ENCODE measurements around the gene PRDM11. TPM values are rescaled to one million over a fixed set of nuclear protein-coding genes. Genes with fewer than 3 reads are reported as not detected.

Gene PRDM11
- total RNA-seq, 1 donor from 2014 or later: 24.0 TPM

DNA sequence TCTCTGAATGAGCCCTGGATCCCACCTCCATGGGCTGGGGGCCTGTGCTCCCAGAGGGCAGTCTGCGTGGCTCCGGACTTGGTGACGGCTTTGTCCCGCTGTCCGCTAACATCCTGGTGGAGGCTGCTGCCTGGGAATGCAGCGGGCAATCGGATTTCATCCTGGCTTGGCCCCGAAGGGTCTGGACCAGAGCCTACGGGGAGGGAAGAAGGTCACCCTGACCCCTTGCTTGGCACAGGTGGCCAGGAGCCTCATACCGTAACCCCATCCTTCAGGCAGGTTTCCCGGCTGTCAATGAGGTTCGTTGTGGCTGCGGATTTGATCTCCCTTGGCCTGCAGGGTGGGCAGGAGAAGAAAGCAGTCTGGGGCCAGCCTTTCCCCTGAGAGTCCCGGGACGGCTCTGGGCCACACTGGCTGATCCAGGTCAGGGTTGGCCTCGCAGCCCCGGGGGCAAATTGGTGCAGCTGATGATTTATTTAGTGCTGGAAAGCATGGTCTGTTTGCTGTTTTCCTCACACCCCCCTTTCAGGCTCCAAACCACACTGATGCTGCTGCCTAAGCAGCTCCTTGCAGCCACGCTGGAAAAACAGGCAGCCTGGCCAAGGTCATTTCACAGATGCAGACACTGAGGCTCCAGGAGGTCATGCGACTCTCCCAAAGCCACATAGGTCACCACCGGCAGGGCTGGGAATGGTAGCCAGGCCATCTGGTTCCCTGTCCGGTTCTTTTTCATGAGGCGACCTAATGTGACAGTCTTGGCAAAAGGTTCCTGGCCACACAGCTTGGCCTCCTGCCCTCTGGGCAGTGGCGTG, 15.0 kb downstream of the PRDM11 start:
- peaks cover 44% of the 10 kb centered on the region for H3K4me1 Mint-ChIP-seq (ENCODE audit: unreplicated experiment)
- no peak overlapping the region for H3K4me3 Mint-ChIP-seq
- no peaks in the 10 kb centered on the region for H3K9me3 Mint-ChIP-seq
- no peaks in the 10 kb centered on the region for H3K27me3 Mint-ChIP-seq
- no peak for DNase-seq (ENCODE audit: extremely low spot score, unreplicated experiment)
- TF ChIP-seq, protein P1, sequence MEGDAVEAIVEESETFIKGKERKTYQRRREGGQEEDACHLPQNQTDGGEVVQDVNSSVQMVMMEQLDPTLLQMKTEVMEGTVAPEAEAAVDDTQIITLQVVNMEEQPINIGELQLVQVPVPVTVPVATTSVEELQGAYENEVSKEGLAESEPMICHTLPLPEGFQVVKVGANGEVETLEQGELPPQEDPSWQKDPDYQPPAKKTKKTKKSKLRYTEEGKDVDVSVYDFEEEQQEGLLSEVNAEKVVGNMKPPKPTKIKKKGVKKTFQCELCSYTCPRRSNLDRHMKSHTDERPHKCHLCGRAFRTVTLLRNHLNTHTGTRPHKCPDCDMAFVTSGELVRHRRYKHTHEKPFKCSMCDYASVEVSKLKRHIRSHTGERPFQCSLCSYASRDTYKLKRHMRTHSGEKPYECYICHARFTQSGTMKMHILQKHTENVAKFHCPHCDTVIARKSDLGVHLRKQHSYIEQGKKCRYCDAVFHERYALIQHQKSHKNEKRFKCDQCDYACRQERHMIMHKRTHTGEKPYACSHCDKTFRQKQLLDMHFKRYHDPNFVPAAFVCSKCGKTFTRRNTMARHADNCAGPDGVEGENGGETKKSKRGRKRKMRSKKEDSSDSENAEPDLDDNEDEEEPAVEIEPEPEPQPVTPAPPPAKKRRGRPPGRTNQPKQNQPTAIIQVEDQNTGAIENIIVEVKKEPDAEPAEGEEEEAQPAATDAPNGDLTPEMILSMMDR (conservative IDR thresholded peaks at IDR 0.05): no peak
- peaks cover 6% of the 10 kb centered on the region for H3K36me3 Mint-ChIP-seq
- no peak overlapping the region for H3K27ac Mint-ChIP-seq

DNA sequence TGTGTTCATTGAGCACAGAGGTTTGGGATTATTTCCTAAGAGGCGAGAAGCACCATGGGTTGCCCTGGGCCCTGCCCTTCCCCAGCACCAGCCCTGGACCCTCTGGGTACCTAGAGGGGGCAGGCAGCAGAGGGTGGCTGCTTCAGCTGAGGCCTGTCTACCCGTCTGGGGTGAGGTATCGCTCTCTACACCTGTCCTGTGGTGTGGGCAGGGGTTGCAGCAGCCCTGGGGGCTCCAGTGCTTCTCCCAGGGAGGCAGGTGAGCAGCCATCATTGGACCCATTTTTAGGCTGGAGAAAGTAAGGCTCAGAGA, 15.6 kb downstream of the PRDM11 start:
- Mint-ChIP-seq H3K4me1 (ENCODE audit: unreplicated experiment) (peaks cover 38% of the 10 kb centered on the region), H3K27me3 (no peaks in the 10 kb centered on the region), H3K9me3 (no peaks in the 10 kb centered on the region), H3K27ac (no peak overlapping the region), H3K4me3 (no peak overlapping the region), H3K36me3 (peaks cover under 1% of the 10 kb centered on the region)
- TF ChIP-seq, protein P1 (conservative IDR thresholded peaks at IDR 0.05): no peak
- DNase-seq (ENCODE audit: extremely low spot score, unreplicated experiment): no peak

DNA sequence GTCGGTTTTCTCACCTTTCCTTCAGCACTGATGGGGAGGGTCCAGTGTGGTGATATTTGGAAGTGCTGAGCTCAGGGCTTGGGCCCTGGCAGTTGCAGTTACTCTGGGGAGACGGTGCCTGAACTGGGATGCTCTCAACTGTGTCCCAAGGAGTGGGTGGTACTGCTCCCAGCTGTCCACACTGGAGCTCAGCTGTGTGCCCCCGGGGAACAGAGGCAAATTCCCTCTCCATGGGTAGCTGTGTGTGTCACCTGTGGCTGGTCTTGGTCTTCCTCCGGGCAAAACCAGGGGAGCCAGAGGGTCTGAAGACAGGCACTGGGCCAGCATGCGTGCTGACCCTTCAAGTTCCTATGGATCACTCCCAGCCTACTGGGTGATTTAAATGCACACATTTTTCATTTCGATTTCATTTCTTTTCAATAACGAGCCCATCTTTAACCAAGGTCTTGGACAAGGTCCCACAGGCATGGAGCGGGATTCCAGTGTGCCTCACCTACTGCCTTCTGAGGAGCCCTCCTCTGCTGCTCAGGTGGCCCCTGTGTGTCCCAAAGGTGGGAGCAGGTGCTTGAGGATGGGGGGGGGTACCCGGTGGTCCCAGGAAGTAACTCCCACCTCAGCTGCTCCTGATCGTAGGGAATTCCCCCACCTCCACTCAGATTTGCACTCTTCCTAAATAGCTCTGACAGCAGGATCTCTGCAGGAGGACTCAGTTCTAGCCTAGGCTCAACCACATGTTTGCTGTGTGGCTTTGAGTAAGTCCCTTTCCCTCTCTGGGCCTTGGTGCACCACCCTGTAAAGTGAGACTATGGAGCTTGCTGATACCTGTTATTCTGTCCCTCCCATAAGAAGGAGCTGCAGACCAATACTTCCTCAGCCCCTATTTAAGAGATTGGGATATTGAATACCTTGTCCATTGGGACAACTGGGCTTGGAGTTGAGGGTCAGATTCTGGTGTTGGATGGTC, 16.8 kb downstream of the PRDM11 start:
- no peak overlapping the region for H3K4me3 Mint-ChIP-seq
- no peak overlapping the region for H3K27ac Mint-ChIP-seq
- H3K36me3 Mint-ChIP-seq: no peaks in the 10 kb centered on the region
- H3K9me3 Mint-ChIP-seq: no peaks in the 10 kb centered on the region
- H3K27me3 Mint-ChIP-seq: no peaks in the 10 kb centered on the region
- peaks cover 31% of the 10 kb centered on the region for H3K4me1 Mint-ChIP-seq (ENCODE audit: unreplicated experiment)
- TF ChIP-seq, protein P1 (conservative IDR thresholded peaks at IDR 0.05): no peak
- DNase-seq (ENCODE audit: extremely low spot score, unreplicated experiment): no peak

DNA sequence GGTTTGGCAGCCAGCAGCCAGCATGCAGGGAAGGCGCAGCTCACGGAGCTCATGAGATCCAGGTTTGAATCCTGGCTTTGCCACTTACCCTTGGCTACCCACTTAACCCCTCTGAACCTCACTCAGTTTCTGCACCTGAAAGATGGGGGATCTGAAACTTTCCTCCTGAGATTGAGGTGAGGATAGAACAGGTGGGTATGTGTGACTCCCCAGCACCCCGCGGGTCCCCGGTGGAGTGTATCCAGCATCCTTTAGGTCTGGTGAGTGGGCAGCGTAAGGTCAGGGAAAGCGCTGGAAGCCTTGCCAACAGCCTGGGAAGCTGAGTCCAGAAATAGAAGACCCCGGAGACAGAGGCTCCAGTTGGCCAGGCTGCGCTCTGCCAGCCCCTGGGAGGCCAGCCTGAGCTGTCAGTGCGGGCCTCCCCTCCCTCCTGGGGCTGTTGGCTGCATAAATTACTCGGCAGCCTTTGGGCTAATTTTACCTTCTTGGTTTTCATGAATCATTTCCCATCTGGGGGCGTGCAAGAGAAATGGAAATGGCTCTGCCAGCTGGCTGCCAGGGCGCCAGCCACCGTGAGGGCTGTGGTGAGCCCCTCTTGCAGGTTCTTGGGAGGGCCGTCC, 17.6 kb downstream of the PRDM11 start:
- H3K4me1 Mint-ChIP-seq (ENCODE audit: unreplicated experiment): peaks cover 28% of the 10 kb centered on the region
- H3K36me3 Mint-ChIP-seq: no peaks in the 10 kb centered on the region
- H3K9me3 Mint-ChIP-seq: no peaks in the 10 kb centered on the region
- no peak for DNase-seq (ENCODE audit: extremely low spot score, unreplicated experiment)
- H3K4me3 Mint-ChIP-seq: no peak overlapping the region
- no peak overlapping the region for H3K27ac Mint-ChIP-seq
- TF ChIP-seq, protein P1 (conservative IDR thresholded peaks at IDR 0.05): no peak
- H3K27me3 Mint-ChIP-seq: no peaks in the 10 kb centered on the region

DNA sequence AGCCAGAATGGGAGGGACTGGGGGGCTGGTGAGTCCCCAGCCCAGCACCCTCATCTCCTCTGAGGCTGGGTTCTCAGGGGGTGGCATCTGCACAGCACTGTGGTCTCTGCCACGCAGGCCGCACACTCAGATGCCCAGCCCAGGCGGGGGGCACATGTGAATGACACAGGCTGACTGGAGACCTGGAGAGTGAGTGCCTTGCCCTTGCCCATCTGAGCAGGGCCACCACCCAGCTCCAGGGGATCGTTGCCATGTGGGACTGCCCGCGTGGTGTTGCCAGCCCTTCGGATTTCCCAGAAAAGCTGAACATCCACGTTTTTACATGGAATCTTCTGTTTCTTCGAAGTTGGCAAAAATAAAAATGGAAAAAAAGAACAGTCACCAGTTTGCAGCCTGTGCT, 18.9 kb downstream of the PRDM11 start:
- no peaks in the 10 kb centered on the region for H3K36me3 Mint-ChIP-seq
- no peak overlapping the region for H3K27ac Mint-ChIP-seq
- TF ChIP-seq, protein P1 (conservative IDR thresholded peaks at IDR 0.05): no peak
- H3K4me3 Mint-ChIP-seq: no peak overlapping the region
- peaks cover 26% of the 10 kb centered on the region for H3K4me1 Mint-ChIP-seq (ENCODE audit: unreplicated experiment)
- H3K27me3 Mint-ChIP-seq: no peaks in the 10 kb centered on the region
- no peaks in the 10 kb centered on the region for H3K9me3 Mint-ChIP-seq
- DNase-seq (ENCODE audit: extremely low spot score, unreplicated experiment): no peak

All from type B pancreatic cell (in vitro differentiated cells).